SK-N-SH (cell line): ENCODE measurements around the gene CDH13. TPM values are rescaled to one million over a fixed set of nuclear protein-coding genes. Genes with fewer than 3 reads are reported as not detected.

Experiments
- CTCF ChIA-PET: fragments of 300-600, 350-600 bp; formaldehyde crosslinking; extraction: SDS; loops from one replicate; lab custom pipeline; 2021; lab: Yijun Ruan, JAX
- POLR2A ChIA-PET: fragments of 350-600 bp; sonication (Branson Sonifier 250); formaldehyde crosslinking; extraction: SDS; loops from one replicate; lab custom pipeline; 2020; ENCODE audit warnings: antibody characterized with exemption, inconsistent platforms; lab: Yijun Ruan, JAX
- DNase-seq: peaks from one replicate; pipeline ENCODE4 v3.0.0; 2012
- H2AFZ ChIP-seq: fragments of 200-600 bp; sonication (generic); 2 replicates; pipeline ENCODE4 v1.8.1; 2016; ENCODE audit warnings: antibody characterized with exemption, mild to moderate bottlenecking, low read depth
- H3F3A ChIP-seq: fragments of 200-600 bp; sonication (generic); replicated peaks from 2 replicates; pipeline ENCODE3; 2016; ENCODE audit warnings: antibody characterized with exemption, mild to moderate bottlenecking; ENCODE audit not compliant: insufficient read depth
- H3K27ac ChIP-seq, 2 experiments: fragments of 200-500 bp in 1 of 2; fragments of 200-600 bp in 1 of 2; sonication (Bioruptor generic) in 1 of 2; sonication (generic), shearing (Covaris generic) in 1 of 2; 2 replicates each; pipeline versions ENCODE4 v1.5.1 to v1.6.1; 2014 to 2016; ENCODE audit warnings: low read depth in 2 of 2, inconsistent platforms in 1 of 2, low read length in 1 of 2, mild to moderate bottlenecking in 1 of 2, mixed read lengths in 1 of 2
- H3K27me3 ChIP-seq: fragments of 200-600 bp; sonication (generic), shearing (Covaris generic); 2 replicates; pipeline ENCODE4 v1.6.1; 2016; ENCODE audit warnings: mixed run types; ENCODE audit not compliant: insufficient read depth
- H3K36me3 ChIP-seq, 2 experiments: fragments of 200-500 bp in 1 of 2; fragments of 200-600 bp in 1 of 2; sonication (Bioruptor generic) in 1 of 2; sonication (generic) in 1 of 2; replicated peaks in 1 of 2; 2 replicates each; pipeline versions ENCODE3 to v1.5.1; 2014 to 2016; ENCODE audit warnings: low read length in 1 of 2, mild to moderate bottlenecking in 1 of 2; ENCODE audit not compliant: insufficient read depth in 2 of 2, control insufficient read depth in 1 of 2
- H3K4me1 ChIP-seq, 2 experiments: fragments of 200-500 bp in 1 of 2; fragments of 200-600 bp in 1 of 2; sonication (Bioruptor generic) in 1 of 2; sonication (generic), shearing (Covaris generic) in 1 of 2; 2 replicates each; pipeline versions ENCODE4 v1.5.1 to v1.6.1; 2014 to 2016; ENCODE audit warnings: low read depth in 1 of 2, low read length in 1 of 2, mixed run types in 1 of 2; ENCODE audit not compliant: insufficient read depth in 2 of 2, control insufficient read depth in 1 of 2
- H3K4me2 ChIP-seq: fragments of 200-600 bp; sonication (generic), shearing (Covaris generic); 2 replicates; pipeline ENCODE4 v1.6.1; 2017; ENCODE audit warnings: mixed run types
- H3K4me3 ChIP-seq, 2 experiments: fragments of 200-500 bp in 1 of 2; fragments of 200-600 bp in 1 of 2; sonication (Bioruptor generic) in 1 of 2; sonication (generic), shearing (Covaris generic) in 1 of 2; 2 replicates each; pipeline versions ENCODE4 v1.5.1 to v1.8.1; 2014 to 2016; ENCODE audit warnings: low read depth in 2 of 2, inconsistent platforms in 1 of 2, low read length in 1 of 2, mild to moderate bottlenecking in 1 of 2, mixed read lengths in 1 of 2, moderate library complexity in 1 of 2
- H3K79me2 ChIP-seq: fragments of 200-600 bp; sonication (generic); 2 replicates; pipeline ENCODE4 v1.8.1; 2017; ENCODE audit warnings: mild to moderate bottlenecking; ENCODE audit not compliant: insufficient read depth
- H3K9ac ChIP-seq: fragments of 200-600 bp; sonication (generic); 2 replicates; pipeline ENCODE4 v1.6.1; 2017; ENCODE audit warnings: mixed run types
- H3K9me2 ChIP-seq: fragments of 200-600 bp; sonication (generic); 2 replicates; pipeline ENCODE4 v1.6.1; 2017; ENCODE audit warnings: mixed run types
- H3K9me3 ChIP-seq: fragments of 200-600 bp; sonication (generic); 2 replicates; pipeline ENCODE4 v1.6.1; 2017; ENCODE audit warnings: mixed run types, mild to moderate bottlenecking, moderate library complexity
- H4K20me1 ChIP-seq: fragments of 200-600 bp; sonication (generic); 2 replicates; pipeline ENCODE4 v1.6.1; 2017; ENCODE audit warnings: mild to moderate bottlenecking, mixed run types; ENCODE audit not compliant: insufficient read depth
- FOSL2 ChIP-seq: IDR thresholded peaks from 2 replicates; pipeline ENCODE4 v1.4.0; 2012; ENCODE audit warnings: low read depth, mild to moderate bottlenecking, moderate library complexity, borderline replicate concordance
- FOXM1 ChIP-seq: IDR thresholded peaks from 2 replicates; pipeline ENCODE4 v1.4.0; 2012; ENCODE audit warnings: low read depth, mild to moderate bottlenecking
- GABPA ChIP-seq: IDR thresholded peaks from 2 replicates; pipeline ENCODE4 v1.4.0; 2012; ENCODE audit warnings: low read depth, mild to moderate bottlenecking
- IRF3 ChIP-seq: fragments of 150-350 bp; IDR thresholded peaks from 2 replicates; pipeline ENCODE4 v1.6.1; 2016; ENCODE audit warnings: mild to moderate bottlenecking, low read depth, low read length
- JUND ChIP-seq: IDR thresholded peaks from 2 replicates; pipeline ENCODE4 v1.4.0; 2012
- NRF1 ChIP-seq: IDR thresholded peaks from 2 replicates; pipeline ENCODE4 v1.6.1; 2012; ENCODE audit warnings: low read depth, mild to moderate bottlenecking, low read length
- RAD21 ChIP-seq: IDR thresholded peaks from 2 replicates; pipeline ENCODE4 v1.6.1; 2012; ENCODE audit warnings: mild to moderate bottlenecking, low read length
- RFX5 ChIP-seq: IDR thresholded peaks from 2 replicates; pipeline ENCODE4 v1.6.1; 2012; ENCODE audit warnings: mild to moderate bottlenecking, improper control_type of control experiment, low read length
- SIN3A ChIP-seq: IDR thresholded peaks from 2 replicates; pipeline ENCODE4 v1.6.1; 2012; ENCODE audit warnings: low read depth, mild to moderate bottlenecking, low read length, moderate library complexity, borderline replicate concordance
- TCF12 ChIP-seq: IDR thresholded peaks from 2 replicates; pipeline ENCODE4 v1.4.0; 2012
- TEAD4 ChIP-seq: IDR thresholded peaks from 2 replicates; pipeline ENCODE4 v1.4.0; 2012; ENCODE audit warnings: mild to moderate bottlenecking, borderline replicate concordance; ENCODE audit not compliant: insufficient read depth
- WGBS: methylation state at CpG from one replicate; pipeline ENCODE4 v1.1.6; 2017; ENCODE audit warnings: low lambda C conversion rate; 5-methylcytosine and 5-hydroxymethylcytosine counted together
- polyA plus RNA-seq, 3 experiments: library from polyadenylated mRNA; depleted of rRNA; stranded (reverse); fragments of >200 nt; gene quantifications; 2 replicates each; pipeline ENCODE4 v1.2.3, GENCODE V29; 2012
- TF ChIP-seq, protein P1 (sequence below): IDR thresholded peaks from 2 replicates; pipeline ENCODE4 v1.4.0; 2012; ENCODE audit warnings: low read depth, borderline replicate concordance
- TF ChIP-seq, protein P2 (sequence below): IDR thresholded peaks from 2 replicates; pipeline ENCODE4 v1.4.0; 2012; ENCODE audit warnings: low read depth, borderline replicate concordance

The CDH13 gene
- polyA plus RNA-seq, 1 of the 3 experiments (the other 2 are of a cell fraction): 93.0 TPM

GRCh38 chr16:83615953-83616350, 989.2 kb downstream of the CDH13 start:
- no peaks in the 10 kb centered on the region for H3K9me2 ChIP-seq
- POLR2A ChIA-PET: no interaction called here
- TF ChIP-seq, protein P1, sequence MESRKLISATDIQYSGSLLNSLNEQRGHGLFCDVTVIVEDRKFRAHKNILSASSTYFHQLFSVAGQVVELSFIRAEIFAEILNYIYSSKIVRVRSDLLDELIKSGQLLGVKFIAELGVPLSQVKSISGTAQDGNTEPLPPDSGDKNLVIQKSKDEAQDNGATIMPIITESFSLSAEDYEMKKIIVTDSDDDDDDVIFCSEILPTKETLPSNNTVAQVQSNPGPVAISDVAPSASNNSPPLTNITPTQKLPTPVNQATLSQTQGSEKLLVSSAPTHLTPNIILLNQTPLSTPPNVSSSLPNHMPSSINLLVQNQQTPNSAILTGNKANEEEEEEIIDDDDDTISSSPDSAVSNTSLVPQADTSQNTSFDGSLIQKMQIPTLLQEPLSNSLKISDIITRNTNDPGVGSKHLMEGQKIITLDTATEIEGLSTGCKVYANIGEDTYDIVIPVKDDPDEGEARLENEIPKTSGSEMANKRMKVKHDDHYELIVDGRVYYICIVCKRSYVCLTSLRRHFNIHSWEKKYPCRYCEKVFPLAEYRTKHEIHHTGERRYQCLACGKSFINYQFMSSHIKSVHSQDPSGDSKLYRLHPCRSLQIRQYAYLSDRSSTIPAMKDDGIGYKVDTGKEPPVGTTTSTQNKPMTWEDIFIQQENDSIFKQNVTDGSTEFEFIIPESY: no peak
- TF ChIP-seq, protein P2, sequence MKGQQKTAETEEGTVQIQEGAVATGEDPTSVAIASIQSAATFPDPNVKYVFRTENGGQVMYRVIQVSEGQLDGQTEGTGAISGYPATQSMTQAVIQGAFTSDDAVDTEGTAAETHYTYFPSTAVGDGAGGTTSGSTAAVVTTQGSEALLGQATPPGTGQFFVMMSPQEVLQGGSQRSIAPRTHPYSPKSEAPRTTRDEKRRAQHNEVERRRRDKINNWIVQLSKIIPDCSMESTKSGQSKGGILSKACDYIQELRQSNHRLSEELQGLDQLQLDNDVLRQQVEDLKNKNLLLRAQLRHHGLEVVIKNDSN: no peak
- TF ChIP-seq TEAD4 (no peak), IRF3 (no peak), RAD21 (no peak), FOXM1 (no peak), RFX5 (no peak), GABPA (no peak), FOSL2 (no peak), NRF1 (no peak), TCF12 (no peak), JUND (no peak), SIN3A (no peak)
- TF ChIP-seq, all 33 proteins: peak for 0
- Histone ChIP-seq H3F3A (no peaks in the 10 kb centered on the region), H3K4me3 (no peak overlapping the region), H3K36me3 (no peaks in the 10 kb centered on the region), H3K4me2 (0 out of 2 replicates have a peak overlapping the region, but pooled peaks have one; percentile 2), H3K9ac (no peak overlapping the region), H2AFZ (no peak overlapping the region), H3K27me3 (no peaks in the 10 kb centered on the region), H3K79me2 (no peaks in the 10 kb centered on the region), H3K9me3 (peaks cover 8% of the 10 kb centered on the region), H4K20me1 (no peaks in the 10 kb centered on the region), H3K4me1 (no peaks in the 10 kb centered on the region), H3K27ac (no peak overlapping the region)
- 39% methylated on average over 8 of the region's 8 CpGs for WGBS
- DNase-seq: no peak
- CTCF ChIA-PET: no interaction called here

DNA sequence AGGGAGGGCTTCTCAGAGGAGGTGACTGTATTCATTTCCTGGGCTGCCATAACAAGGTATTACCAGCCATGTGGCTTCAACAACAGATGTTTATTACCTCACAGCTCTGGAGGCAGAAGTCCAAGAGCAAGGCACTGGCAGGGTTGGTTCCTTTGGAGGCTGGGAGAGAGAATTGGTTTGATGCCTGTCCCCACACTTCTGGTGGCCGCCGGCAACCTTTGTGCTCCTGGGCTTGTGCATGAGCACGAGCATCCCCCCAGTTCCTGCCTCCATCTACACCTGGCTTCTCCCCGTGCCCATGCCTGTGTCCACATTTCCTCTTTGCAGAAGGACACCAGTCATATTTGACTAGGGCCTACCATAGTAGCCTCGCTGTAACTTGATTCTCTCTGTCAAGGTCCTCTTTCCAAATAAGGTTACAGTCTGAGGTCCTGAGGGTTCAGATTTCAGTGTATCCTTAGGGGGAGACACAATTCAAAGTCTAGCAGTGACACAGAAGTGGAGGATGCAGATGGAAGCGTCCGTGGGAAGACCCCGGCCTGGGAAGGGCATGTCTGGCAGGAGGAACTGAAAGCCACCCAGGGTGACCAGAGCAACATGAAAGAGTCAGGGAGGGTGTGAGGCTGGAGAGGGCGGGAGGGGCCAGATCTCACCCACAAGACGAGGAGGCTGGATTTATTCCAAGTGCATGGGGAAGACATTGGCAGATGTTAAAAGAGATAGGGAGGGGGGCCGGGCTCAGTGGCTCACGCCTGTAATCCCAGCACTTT, 992.8 kb downstream of the CDH13 start:
- Histone ChIP-seq H3K27ac (no peak overlapping the region), H3K4me3 (no peak overlapping the region), H3F3A (no peaks in the 10 kb centered on the region), H3K4me1 (no peaks in the 10 kb centered on the region), H3K9me3 (no peaks in the 10 kb centered on the region), H2AFZ (no peak overlapping the region), H3K9ac (no peak overlapping the region), H3K9me2 (no peaks in the 10 kb centered on the region), H3K79me2 (no peaks in the 10 kb centered on the region), H4K20me1 (no peaks in the 10 kb centered on the region), H3K36me3 (no peaks in the 10 kb centered on the region), H3K4me2 (no peak overlapping the region), H3K27me3 (no peaks in the 10 kb centered on the region)
- TF ChIP-seq, protein P2: no peak
- CTCF ChIA-PET: no interaction called here
- POLR2A ChIA-PET: no interaction called here
- 19% methylated on average over 12 of the region's 12 CpGs for WGBS
- no peak for DNase-seq
